Measurements from ENCODE around the gene STAB1.

DNA sequence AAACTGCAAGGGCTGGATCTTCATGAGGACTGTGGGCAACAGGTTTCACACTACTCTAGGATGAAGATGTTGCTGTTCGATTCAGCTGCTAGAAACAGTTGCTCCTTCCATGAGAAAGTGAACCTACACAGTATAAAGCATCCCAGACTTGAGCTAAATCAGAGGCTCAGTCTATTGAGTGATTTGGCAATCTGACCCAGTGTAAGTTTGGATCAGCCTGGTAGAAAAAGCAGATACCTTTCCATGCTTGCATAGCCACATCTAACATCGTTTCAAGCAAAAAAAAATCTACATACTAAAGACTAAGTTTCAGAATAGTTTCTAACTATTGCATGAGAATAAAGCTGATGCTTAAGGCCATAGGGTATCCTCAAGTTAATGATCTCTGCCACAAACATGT is 45.9 kb downstream of the STAB1 start:
- TF ChIP-seq, protein P1, sequence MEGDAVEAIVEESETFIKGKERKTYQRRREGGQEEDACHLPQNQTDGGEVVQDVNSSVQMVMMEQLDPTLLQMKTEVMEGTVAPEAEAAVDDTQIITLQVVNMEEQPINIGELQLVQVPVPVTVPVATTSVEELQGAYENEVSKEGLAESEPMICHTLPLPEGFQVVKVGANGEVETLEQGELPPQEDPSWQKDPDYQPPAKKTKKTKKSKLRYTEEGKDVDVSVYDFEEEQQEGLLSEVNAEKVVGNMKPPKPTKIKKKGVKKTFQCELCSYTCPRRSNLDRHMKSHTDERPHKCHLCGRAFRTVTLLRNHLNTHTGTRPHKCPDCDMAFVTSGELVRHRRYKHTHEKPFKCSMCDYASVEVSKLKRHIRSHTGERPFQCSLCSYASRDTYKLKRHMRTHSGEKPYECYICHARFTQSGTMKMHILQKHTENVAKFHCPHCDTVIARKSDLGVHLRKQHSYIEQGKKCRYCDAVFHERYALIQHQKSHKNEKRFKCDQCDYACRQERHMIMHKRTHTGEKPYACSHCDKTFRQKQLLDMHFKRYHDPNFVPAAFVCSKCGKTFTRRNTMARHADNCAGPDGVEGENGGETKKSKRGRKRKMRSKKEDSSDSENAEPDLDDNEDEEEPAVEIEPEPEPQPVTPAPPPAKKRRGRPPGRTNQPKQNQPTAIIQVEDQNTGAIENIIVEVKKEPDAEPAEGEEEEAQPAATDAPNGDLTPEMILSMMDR (IDR thresholded peaks at IDR 0.05) = no peak
- TF ChIP-seq EZH2 (IDR thresholded peaks at IDR 0.05) (no peak), EZH2phosphoT487 (IDR thresholded peaks at IDR 0.05) (no peak)

All from neural progenitor cell (in vitro differentiated cells).